Loucy (cell line): Measurements from ENCODE around the gene LOXHD1.

Experiments
- H2AFZ ChIP-seq: fragments of 200-600 bp; sonication (generic); 2 replicates; pipeline ENCODE4 v1.6.0; 2016; ENCODE audit warnings: antibody characterized with exemption, mild to moderate bottlenecking, low read length, moderate library complexity
- H3F3A ChIP-seq: fragments of 200-600 bp; 2 replicates; pipeline ENCODE4 v1.6.0; 2016; ENCODE audit warnings: antibody characterized with exemption, low read depth, mild to moderate bottlenecking
- H3K27me3 ChIP-seq: fragments of 200-600 bp; sonication (generic); 2 replicates; pipeline ENCODE4 v1.6.1; 2014; ENCODE audit warnings: low read length, mild to moderate bottlenecking; ENCODE audit not compliant: insufficient read depth, poor library complexity, severe bottlenecking
- H3K36me3 ChIP-seq: fragments of 200-600 bp; sonication (generic); 2 replicates; pipeline ENCODE4 v1.6.1; 2016; ENCODE audit warnings: low read length; ENCODE audit not compliant: insufficient read depth
- H3K4me1 ChIP-seq: fragments of 200-600 bp; sonication (generic); 2 replicates; pipeline ENCODE4 v1.5.1; 2014; ENCODE audit warnings: low read length, mild to moderate bottlenecking; ENCODE audit not compliant: insufficient read depth, poor library complexity, severe bottlenecking
- H3K4me2 ChIP-seq: fragments of 200-600 bp; sonication (generic); 2 replicates; pipeline ENCODE4 v1.6.0; 2014; ENCODE audit warnings: antibody characterized with exemption, low read length, low read depth, mild to moderate bottlenecking; ENCODE audit not compliant: poor library complexity, severe bottlenecking
- H3K4me3 ChIP-seq: fragments of 200-600 bp; sonication (generic); 2 replicates; pipeline ENCODE4 v1.5.1; 2014; ENCODE audit warnings: low read length, mild to moderate bottlenecking, mixed read lengths; ENCODE audit not compliant: poor library complexity, severe bottlenecking
- H3K79me2 ChIP-seq: fragments of 200-600 bp; sonication (generic); 2 replicates; pipeline ENCODE4 v1.6.1; 2014; ENCODE audit warnings: low read length; ENCODE audit not compliant: insufficient read depth
- H3K9ac ChIP-seq: fragments of 200-600 bp; sonication (generic); 2 replicates; pipeline ENCODE4 v1.6.0; 2014; ENCODE audit warnings: mild to moderate bottlenecking, low read depth, low read length, moderate library complexity; ENCODE audit not compliant: poor library complexity, severe bottlenecking
- H3K9me2 ChIP-seq: fragments of 200-600 bp; sonication (generic); replicated peaks from 2 replicates; pipeline ENCODE4 v1.6.1; 2016; ENCODE audit warnings: low read depth, low read length, mixed read lengths
- H3K9me3 ChIP-seq: fragments of 200-600 bp; sonication (generic); 2 replicates; pipeline ENCODE4 v1.6.1; 2014; ENCODE audit warnings: mild to moderate bottlenecking, antibody characterized with exemption, low read length, low read depth; ENCODE audit not compliant: insufficient read depth
- H4K20me1 ChIP-seq: fragments of 200-600 bp; sonication (generic); 2 replicates; pipeline ENCODE4 v1.6.0; 2014; ENCODE audit warnings: antibody characterized with exemption, low read length, mild to moderate bottlenecking; ENCODE audit not compliant: insufficient read depth, poor library complexity, severe bottlenecking
- EZH2phosphoT487 ChIP-seq: fragments of 200-600 bp; IDR thresholded peaks from 2 replicates; pipeline ENCODE4 v1.6.1; 2018; ENCODE audit warnings: antibody characterized with exemption, mild to moderate bottlenecking, moderate library complexity, borderline replicate concordance
- TF ChIP-seq, protein P1 (sequence below): fragments of 200-600 bp; sonication (generic); conservative IDR thresholded peaks from 2 replicates; pipeline ENCODE4 v1.5.1; 2014; ENCODE audit warnings: mild to moderate bottlenecking, antibody characterized with exemption, low read length

LOXHD1 gene

DNA sequence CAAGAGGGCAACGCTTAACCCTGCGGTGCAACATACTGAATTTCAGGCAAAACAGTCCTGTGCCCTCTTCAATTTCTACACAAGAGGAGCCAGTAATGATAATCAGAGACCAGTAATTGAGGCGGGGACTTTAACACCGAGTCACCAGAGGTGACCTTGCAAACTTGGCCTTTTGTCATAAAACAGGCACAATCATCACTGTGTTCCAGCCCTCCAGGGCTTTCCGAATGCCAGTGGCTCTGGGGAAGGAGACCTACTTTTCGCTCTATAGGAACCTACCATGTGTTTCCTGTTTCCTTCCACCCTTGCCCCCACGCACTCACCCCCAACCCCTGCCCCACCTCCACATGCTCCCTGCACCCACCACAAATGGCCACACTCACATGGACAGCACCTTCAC lies 47.2 kb upstream of the LOXHD1 start:
- H3K9me2 ChIP-seq, result no peaks in the 10 kb centered on the region

DNA sequence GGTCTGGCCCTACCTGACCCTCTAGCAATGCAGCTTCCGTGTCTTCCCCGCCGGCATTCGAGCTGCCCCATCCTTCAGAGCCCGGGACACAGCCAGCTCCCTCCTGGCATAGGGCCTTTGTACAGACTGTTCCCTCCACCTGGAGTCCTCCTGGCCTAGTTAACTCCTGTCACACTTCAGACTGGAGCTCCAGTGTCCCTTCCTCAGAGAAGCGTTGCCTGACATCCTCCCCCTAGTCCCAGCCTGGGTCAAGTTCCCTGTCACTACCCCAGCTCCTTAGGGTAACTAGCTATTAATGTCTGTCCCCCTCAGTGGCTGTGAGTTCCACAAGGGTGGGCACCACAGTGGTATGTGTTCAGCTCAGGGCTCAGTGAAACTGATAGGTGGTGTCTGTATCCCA lies 45.5 kb upstream of the LOXHD1 start:
- H3K36me3 ChIP-seq, result no peaks in the 10 kb centered on the region
- no peaks in the 10 kb centered on the region for H3K4me1 ChIP-seq
- H3K9ac ChIP-seq, result no peak overlapping the region
- TF ChIP-seq EZH2phosphoT487, result no peak
- TF ChIP-seq, protein P1, sequence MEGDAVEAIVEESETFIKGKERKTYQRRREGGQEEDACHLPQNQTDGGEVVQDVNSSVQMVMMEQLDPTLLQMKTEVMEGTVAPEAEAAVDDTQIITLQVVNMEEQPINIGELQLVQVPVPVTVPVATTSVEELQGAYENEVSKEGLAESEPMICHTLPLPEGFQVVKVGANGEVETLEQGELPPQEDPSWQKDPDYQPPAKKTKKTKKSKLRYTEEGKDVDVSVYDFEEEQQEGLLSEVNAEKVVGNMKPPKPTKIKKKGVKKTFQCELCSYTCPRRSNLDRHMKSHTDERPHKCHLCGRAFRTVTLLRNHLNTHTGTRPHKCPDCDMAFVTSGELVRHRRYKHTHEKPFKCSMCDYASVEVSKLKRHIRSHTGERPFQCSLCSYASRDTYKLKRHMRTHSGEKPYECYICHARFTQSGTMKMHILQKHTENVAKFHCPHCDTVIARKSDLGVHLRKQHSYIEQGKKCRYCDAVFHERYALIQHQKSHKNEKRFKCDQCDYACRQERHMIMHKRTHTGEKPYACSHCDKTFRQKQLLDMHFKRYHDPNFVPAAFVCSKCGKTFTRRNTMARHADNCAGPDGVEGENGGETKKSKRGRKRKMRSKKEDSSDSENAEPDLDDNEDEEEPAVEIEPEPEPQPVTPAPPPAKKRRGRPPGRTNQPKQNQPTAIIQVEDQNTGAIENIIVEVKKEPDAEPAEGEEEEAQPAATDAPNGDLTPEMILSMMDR, result no peak
- H3K9me2 ChIP-seq, result no peaks in the 10 kb centered on the region
- no peaks in the 10 kb centered on the region for H3F3A ChIP-seq
- no peak overlapping the region for H3K4me3 ChIP-seq
- H3K27me3 ChIP-seq, result no peaks in the 10 kb centered on the region
- no peaks in the 10 kb centered on the region for H3K9me3 ChIP-seq
- no peaks in the 10 kb centered on the region for H4K20me1 ChIP-seq
- no peaks in the 10 kb centered on the region for H3K79me2 ChIP-seq
- no peak overlapping the region for H3K4me2 ChIP-seq
- no peak overlapping the region for H2AFZ ChIP-seq

More for the DNA sequence above, 47.2 kb upstream of the LOXHD1 start:
- Histone ChIP-seq H3F3A (no peaks in the 10 kb centered on the region), H2AFZ (no peak overlapping the region), H3K79me2 (no peaks in the 10 kb centered on the region), H4K20me1 (no peaks in the 10 kb centered on the region), H3K9me3 (no peaks in the 10 kb centered on the region), H3K4me3 (no peak overlapping the region), H3K4me2 (no peak overlapping the region), H3K4me1 (no peaks in the 10 kb centered on the region), H3K9ac (no peak overlapping the region), H3K36me3 (no peaks in the 10 kb centered on the region), H3K27me3 (no peaks in the 10 kb centered on the region)
- TF ChIP-seq EZH2phosphoT487, result no peak
- TF ChIP-seq, protein P1, result no peak

DNA sequence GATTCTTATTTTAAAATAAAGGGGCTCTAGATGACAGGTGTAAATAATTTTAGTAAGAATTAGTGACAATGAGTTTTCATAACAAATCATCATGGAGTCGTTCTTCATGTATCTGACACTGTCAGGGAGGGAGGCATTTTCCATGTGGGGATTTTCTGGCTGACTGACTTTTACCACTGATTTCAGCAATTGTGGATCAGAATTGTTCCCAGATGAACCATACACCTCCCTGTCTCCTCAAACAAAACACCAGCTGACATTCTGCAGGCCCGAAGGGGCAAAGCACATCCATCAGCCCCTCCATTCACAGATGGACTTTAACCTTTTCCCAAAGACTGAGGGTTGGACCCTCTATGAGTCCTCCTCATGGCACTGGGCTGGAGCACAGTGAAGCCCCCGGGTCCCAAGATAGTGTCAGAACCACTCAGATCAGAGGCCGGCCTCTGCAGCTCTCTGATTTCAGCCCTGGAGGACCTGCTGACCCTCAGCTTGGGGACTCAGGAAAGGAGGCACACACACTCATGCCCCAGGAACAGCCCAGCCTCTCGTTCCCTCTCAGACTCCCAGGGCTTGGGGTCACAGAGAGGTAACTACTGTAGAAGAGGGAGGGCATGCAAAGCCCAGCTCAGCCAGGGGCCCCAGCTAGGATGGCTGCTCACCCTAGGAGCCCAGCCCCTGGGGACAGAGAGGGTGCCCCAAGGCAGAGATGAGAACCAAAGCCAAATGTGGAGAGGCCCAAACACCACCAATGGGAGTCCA lies 43.2 kb upstream of the LOXHD1 start:
- Histone ChIP-seq H3F3A (no peaks in the 10 kb centered on the region), H4K20me1 (no peaks in the 10 kb centered on the region), H3K9me3 (no peaks in the 10 kb centered on the region), H3K9me2 (no peaks in the 10 kb centered on the region), H3K9ac (no peak overlapping the region), H3K4me3 (no peak overlapping the region), H3K36me3 (no peaks in the 10 kb centered on the region), H3K4me1 (no peaks in the 10 kb centered on the region), H2AFZ (no peak overlapping the region), H3K79me2 (no peaks in the 10 kb centered on the region), H3K27me3 (no peaks in the 10 kb centered on the region), H3K4me2 (no peak overlapping the region)
- no peak for TF ChIP-seq EZH2phosphoT487
- TF ChIP-seq, protein P1, result no peak
